Immature natural killer cell (primary cell): Measurements from ENCODE around the gene TBATA. TPM values are rescaled to one million over a fixed set of nuclear protein-coding genes. Genes with fewer than 3 reads are reported as not detected.

Experiments
- DNase-seq, 3 donors: peaks; one replicate each; pipeline ENCODE4 v3.0.0; 2022; ENCODE audit warnings: mixed read lengths in 1 of 3
- H3K27ac Mint-ChIP-seq, 6 donors: one replicate each; pipeline ENCODE4 v1.8.0; 2020; ENCODE audit warnings: mixed read lengths in 6 of 6, mild to moderate bottlenecking in 5 of 6, inconsistent platforms in 4 of 6, moderate library complexity in 3 of 6
- H3K27me3 Mint-ChIP-seq, 3 donors: one replicate each; pipeline ENCODE4 v1.8.0; 2020 to 2021; ENCODE audit warnings: low read depth in 3 of 3, mild to moderate bottlenecking in 3 of 3, mixed read lengths in 3 of 3, moderate library complexity in 3 of 3, inconsistent platforms in 1 of 3
- H3K36me3 Mint-ChIP-seq, 3 donors: one replicate each; pipeline ENCODE4 v1.8.0; 2020; ENCODE audit warnings: mixed read lengths in 3 of 3, inconsistent platforms in 2 of 3, mild to moderate bottlenecking in 2 of 3
- H3K4me1 Mint-ChIP-seq, 2 donors: one replicate each; pipeline ENCODE4 v1.8.0; 2020; ENCODE audit warnings: inconsistent platforms in 2 of 2, mild to moderate bottlenecking in 2 of 2, mixed read lengths in 2 of 2, moderate library complexity in 1 of 2
- H3K4me3 Mint-ChIP-seq, 5 donors: one replicate each; pipeline ENCODE4 v1.8.0; 2020; ENCODE audit warnings: mild to moderate bottlenecking in 5 of 5, mixed read lengths in 5 of 5, inconsistent platforms in 3 of 5, moderate library complexity in 3 of 5
- H3K9me3 Mint-ChIP-seq, 6 donors: one replicate each; pipeline ENCODE4 v1.8.0; 2020; ENCODE audit warnings: mild to moderate bottlenecking in 6 of 6, mixed read lengths in 6 of 6, inconsistent platforms in 4 of 6, moderate library complexity in 3 of 6
- polyA plus RNA-seq, 3 donors: library from polyadenylated mRNA; unstranded; fragments of 300-500 nt; fragmentation: Illumina TruSeq; gene quantifications; one replicate each; pipeline ENCODE4 v1.2.3, GENCODE V29; 2021

The TBATA gene
- polyA plus RNA-seq, 3 donors from 2014 or later = not detected

- Mint-ChIP-seq H3K27ac (peak overlapping the region; percentile 76 to 95 (median 91)), H3K4me1 (peaks cover 25 to 39% of the 10 kb centered on the region in 2 donors), H3K4me3 (peak overlapping the region; percentile 93 to 97 (median 95)), H3K9me3 (no peaks in the 10 kb centered on the region), H3K36me3 (peaks cover under 1 to 14% (median 10%) of the 10 kb centered on the region in 3 donors), H3K27me3 (peaks cover 0 to 4% (median 0%) of the 10 kb centered on the region in 3 donors)
- DNase-seq = peak in 1 of 3 donors; percentile 26
Measured at GRCh38 chr10:70816220-70816894, 31.2 kb upstream of the TBATA start.

- Mint-ChIP-seq H3K27me3 (peaks cover 0 to 3% (median 0%) of the 10 kb centered on the region in 3 donors), H3K27ac (peak within 1 kb of the TSS; percentile 78 to 95 (median 91)), H3K4me1 (peaks cover 25 to 35% of the 10 kb centered on the region in 2 donors), H3K4me3 (peak within 1 kb of the TSS; percentile 93 to 97 (median 95)), H3K36me3 (peaks cover 0 to 9% (median 4%) of the 10 kb centered on the region in 3 donors), H3K9me3 (no peaks in the 10 kb centered on the region)
- peak; percentile 86 to 87 (median 87) for DNase-seq
Measured at GRCh38 chr10:70815504-70816219, 30.5 kb upstream of the TBATA start, which contains the start of gene SGPL1. Gene SGPL1, plus strand, starts transcription at chr10:70815948. Its CDS starts 906 bp downstream, at chr10:70816854.

- H3K27me3 Mint-ChIP-seq = peaks cover 0 to 5% (median 0%) of the 10 kb centered on the region in 3 donors
- no peaks in the 10 kb centered on the region for H3K9me3 Mint-ChIP-seq
- H3K4me1 Mint-ChIP-seq = peaks cover 21 to 35% of the 10 kb centered on the region in 2 donors
- no peak for DNase-seq
- H3K36me3 Mint-ChIP-seq = peaks cover 0 to 3% (median 0%) of the 10 kb centered on the region in 3 donors
- H3K4me3 Mint-ChIP-seq = peak overlapping the region; percentile 44 to 97 (median 61)
- peak overlapping the region in 2 of 6 donors; percentile 23 to 65 for H3K27ac Mint-ChIP-seq
Measured at GRCh38 chr10:70814126-70814525, 28.9 kb upstream of the TBATA start.

GRCh38 chr10:70812814-70813213, 27.6 kb upstream of the TBATA start:
- no peaks in the 10 kb centered on the region for H3K9me3 Mint-ChIP-seq
- H3K36me3 Mint-ChIP-seq = peaks cover 0 to 2% (median 0%) of the 10 kb centered on the region in 3 donors
- no peak for DNase-seq
- no peak overlapping the region for H3K4me3 Mint-ChIP-seq
- peaks cover 20 to 32% of the 10 kb centered on the region in 2 donors for H3K4me1 Mint-ChIP-seq
- H3K27ac Mint-ChIP-seq = peak overlapping the region in 1 of 6 donors; percentile 23
- peaks cover 0 to 5% (median 2%) of the 10 kb centered on the region in 3 donors for H3K27me3 Mint-ChIP-seq

GRCh38 chr10:70811881-70812280, 26.7 kb upstream of the TBATA start:
- H3K4me3 Mint-ChIP-seq = no peak overlapping the region
- H3K9me3 Mint-ChIP-seq = no peaks in the 10 kb centered on the region
- DNase-seq = no peak
- H3K36me3 Mint-ChIP-seq = no peaks in the 10 kb centered on the region
- no peak overlapping the region for H3K27ac Mint-ChIP-seq
- peaks cover 2 to 7% (median 4%) of the 10 kb centered on the region in 3 donors for H3K27me3 Mint-ChIP-seq
- H3K4me1 Mint-ChIP-seq = peaks cover 14 to 24% of the 10 kb centered on the region in 2 donors

GRCh38 chr10:70810967-70811366, 25.8 kb upstream of the TBATA start:
- Mint-ChIP-seq H3K9me3 (no peaks in the 10 kb centered on the region), H3K4me3 (no peak overlapping the region), H3K27me3 (peaks cover 2 to 5% (median 4%) of the 10 kb centered on the region in 3 donors), H3K4me1 (peaks cover 9 to 17% of the 10 kb centered on the region in 2 donors), H3K27ac (no peak overlapping the region), H3K36me3 (no peaks in the 10 kb centered on the region)
- DNase-seq = no peak

GRCh38 chr10:70809726-70810125, 24.5 kb upstream of the TBATA start:
- peaks cover 4 to 7% of the 10 kb centered on the region in 2 donors for H3K4me1 Mint-ChIP-seq
- no peak for DNase-seq
- H3K27me3 Mint-ChIP-seq = peaks cover 2 to 5% (median 4%) of the 10 kb centered on the region in 3 donors
- H3K9me3 Mint-ChIP-seq = no peaks in the 10 kb centered on the region
- no peaks in the 10 kb centered on the region for H3K36me3 Mint-ChIP-seq
- H3K27ac Mint-ChIP-seq = no peak overlapping the region
- H3K4me3 Mint-ChIP-seq = no peak overlapping the region

- Mint-ChIP-seq H3K27me3 (peaks cover 2 to 5% (median 4%) of the 10 kb centered on the region in 3 donors), H3K27ac (no peak overlapping the region), H3K4me3 (no peak overlapping the region), H3K4me1 (peaks cover under 1% of the 10 kb centered on the region in 2 donors), H3K36me3 (no peaks in the 10 kb centered on the region), H3K9me3 (no peaks in the 10 kb centered on the region)
- DNase-seq = no peak
Measured at GRCh38 chr10:70809011-70809611, 23.9 kb upstream of the TBATA start.

- Mint-ChIP-seq H3K9me3 (no peaks in the 10 kb centered on the region), H3K36me3 (no peaks in the 10 kb centered on the region), H3K27ac (no peak overlapping the region), H3K4me1 (no peaks in the 10 kb centered on the region), H3K27me3 (peaks cover 2 to 4% (median 4%) of the 10 kb centered on the region in 3 donors), H3K4me3 (no peak overlapping the region)
- no peak for DNase-seq
Measured at GRCh38 chr10:70807556-70807955, 22.4 kb upstream of the TBATA start.

- peaks cover 4% of the 10 kb centered on the region in 3 donors for H3K27me3 Mint-ChIP-seq
- no peak overlapping the region for H3K4me3 Mint-ChIP-seq
- H3K9me3 Mint-ChIP-seq = no peaks in the 10 kb centered on the region
- H3K4me1 Mint-ChIP-seq = no peaks in the 10 kb centered on the region
- DNase-seq = no peak
- H3K36me3 Mint-ChIP-seq = no peaks in the 10 kb centered on the region
- no peak overlapping the region for H3K27ac Mint-ChIP-seq
Measured at GRCh38 chr10:70806841-70807240, 21.7 kb upstream of the TBATA start.

GRCh38 chr10:70805619-70806215, 20.5 kb upstream of the TBATA start:
- H3K27ac Mint-ChIP-seq = no peak overlapping the region
- no peaks in the 10 kb centered on the region for H3K4me1 Mint-ChIP-seq
- H3K27me3 Mint-ChIP-seq = peaks cover 4 to 7% (median 5%) of the 10 kb centered on the region in 3 donors
- DNase-seq = no peak
- no peaks in the 10 kb centered on the region for H3K9me3 Mint-ChIP-seq
- H3K36me3 Mint-ChIP-seq = no peaks in the 10 kb centered on the region
- H3K4me3 Mint-ChIP-seq = no peak overlapping the region

- no peak overlapping the region for H3K27ac Mint-ChIP-seq
- no peaks in the 10 kb centered on the region for H3K4me1 Mint-ChIP-seq
- no peak overlapping the region for H3K4me3 Mint-ChIP-seq
- H3K9me3 Mint-ChIP-seq = no peaks in the 10 kb centered on the region
- no peak for DNase-seq
- H3K36me3 Mint-ChIP-seq = no peaks in the 10 kb centered on the region
- peaks cover 4 to 7% (median 4%) of the 10 kb centered on the region in 3 donors for H3K27me3 Mint-ChIP-seq
Measured at GRCh38 chr10:70804421-70804808, 19.2 kb upstream of the TBATA start.

GRCh38 chr10:70803775-70804420, 18.7 kb upstream of the TBATA start:
- Mint-ChIP-seq H3K9me3 (no peaks in the 10 kb centered on the region), H3K27me3 (peaks cover 2 to 7% (median 3%) of the 10 kb centered on the region in 3 donors), H3K36me3 (no peaks in the 10 kb centered on the region), H3K27ac (no peak overlapping the region), H3K4me3 (no peak overlapping the region), H3K4me1 (no peaks in the 10 kb centered on the region)
- no peak for DNase-seq
